MM.1S (cell line): ENCODE data around the gene PTPN3.

Experiments
- DNase-seq: peaks from one replicate; pipeline ENCODE4 v3.0.0-alpha.2; 2015
- H2AFZ ChIP-seq: fragments of 300-600 bp; sonication (generic); 2 replicates; pipeline ENCODE4 v1.6.0; 2016; ENCODE audit warnings: antibody characterized with exemption, low read length
- H3F3A ChIP-seq: fragments of 300-600 bp; sonication (generic); 2 replicates; pipeline ENCODE4 v1.6.1; 2016; ENCODE audit warnings: mild to moderate bottlenecking, antibody characterized with exemption, low read length, moderate library complexity, mixed read lengths; ENCODE audit not compliant: insufficient read depth
- H3K27ac ChIP-seq: fragments of 300-600 bp; sonication (generic); 2 replicates; pipeline ENCODE4 v1.5.1; 2016; ENCODE audit warnings: mild to moderate bottlenecking, low read length
- H3K27me3 ChIP-seq: fragments of 300-600 bp; sonication (generic); replicated peaks from 2 replicates; pipeline ENCODE4 v1.6.0; 2016; ENCODE audit warnings: low read length; ENCODE audit not compliant: insufficient read depth
- H3K36me3 ChIP-seq: fragments of 300-600 bp; sonication (generic); replicated peaks from 2 replicates; pipeline ENCODE4 v1.6.1; 2016; ENCODE audit warnings: mild to moderate bottlenecking, low read length, mixed read lengths; ENCODE audit not compliant: insufficient read depth
- H3K4me1 ChIP-seq: fragments of 300-600 bp; sonication (generic); 2 replicates; pipeline ENCODE4 v1.6.1; 2016; ENCODE audit warnings: low read length, mixed read lengths
- H3K4me2 ChIP-seq: fragments of 300-600 bp; sonication (generic); 2 replicates; pipeline ENCODE4 v1.6.0; 2016; ENCODE audit warnings: low read depth, low read length
- H3K4me3 ChIP-seq: fragments of 300-600 bp; sonication (generic); 2 replicates; pipeline ENCODE4 v1.5.1; 2016; ENCODE audit warnings: low read length, mixed read lengths
- H3K79me2 ChIP-seq: fragments of 300-600 bp; sonication (generic); 2 replicates; pipeline ENCODE4 v1.6.1; 2016; ENCODE audit warnings: mixed run types, low read length, mixed read lengths
- H3K9ac ChIP-seq: fragments of 300-600 bp; sonication (generic); 2 replicates; pipeline ENCODE4 v1.6.1; 2016; ENCODE audit warnings: low read length, mixed read lengths
- H3K9me2 ChIP-seq: fragments of 300-600 bp; sonication (generic); replicated peaks from 2 replicates; pipeline ENCODE4 v1.6.1; 2016; ENCODE audit warnings: mild to moderate bottlenecking, low read length, mixed read lengths; ENCODE audit not compliant: insufficient read depth
- H3K9me3 ChIP-seq: fragments of 300-600 bp; sonication (generic); replicated peaks from 2 replicates; pipeline ENCODE4 v1.6.1; 2016; ENCODE audit warnings: mild to moderate bottlenecking, low read length, mixed read lengths; ENCODE audit not compliant: insufficient read depth
- H4K20me1 ChIP-seq: fragments of 300-600 bp; sonication (generic); 2 replicates; pipeline ENCODE4 v1.6.1; 2016; ENCODE audit warnings: mild to moderate bottlenecking, low read length, moderate library complexity, mixed read lengths; ENCODE audit not compliant: insufficient read depth
- CTCF ChIP-seq: fragments of 300-600 bp; sonication (generic); IDR thresholded peaks from 2 replicates; pipeline ENCODE4 v1.5.1; 2016; ENCODE audit warnings: antibody characterized with exemption, low read length, mixed read lengths
- EZH2 ChIP-seq: fragments of 300-600 bp; sonication (generic); optimal IDR thresholded peaks from 2 replicates; pipeline ENCODE3; 2017; ENCODE audit warnings: low read depth, mild to moderate bottlenecking, antibody characterized with exemption, low read length, mixed read lengths
- EZH2phosphoT487 ChIP-seq: fragments of 300-600 bp; sonication (generic); IDR thresholded peaks from 2 replicates; pipeline ENCODE4 v1.6.1; 2018; ENCODE audit warnings: antibody characterized with exemption, low read length

PTPN3 gene

GRCh38 chr9:109488791-109489492 is 9.2 kb downstream of the PTPN3 start:
- Histone ChIP-seq H3K27ac (no peak overlapping the region), H3K4me1 (no peaks in the 10 kb centered on the region), H3K79me2 (peaks cover 4% of the 10 kb centered on the region; the same call in 1 of the 2 replicates), H3K36me3 (no peaks in the 10 kb centered on the region), H3K9me2 (no peaks in the 10 kb centered on the region), H3K4me3 (no peak overlapping the region), H3K9ac (no peak overlapping the region), H2AFZ (no peak overlapping the region), H3K4me2 (no peak overlapping the region), H3F3A (no peaks in the 10 kb centered on the region), H3K9me3 (no peaks in the 10 kb centered on the region), H3K27me3 (no peaks in the 10 kb centered on the region), H4K20me1 (no peaks in the 10 kb centered on the region)
- no peak for DNase-seq
- TF ChIP-seq CTCF = no peak

GRCh38 chr9:109488351-109488750 is 9.8 kb downstream of the PTPN3 start:
- no peaks in the 10 kb centered on the region for H4K20me1 ChIP-seq
- H3K79me2 ChIP-seq = peaks cover 4% of the 10 kb centered on the region; the same call in 1 of the 2 replicates
- no peak overlapping the region for H3K4me2 ChIP-seq
- no peak overlapping the region for H3K27ac ChIP-seq
- H3K4me1 ChIP-seq = no peaks in the 10 kb centered on the region
- H3K27me3 ChIP-seq = no peaks in the 10 kb centered on the region
- H2AFZ ChIP-seq = no peak overlapping the region
- H3K9me3 ChIP-seq = no peaks in the 10 kb centered on the region
- TF ChIP-seq CTCF (no peak), EZH2 (no peak)
- no peaks in the 10 kb centered on the region for H3F3A ChIP-seq
- no peak for DNase-seq
- no peak overlapping the region for H3K9ac ChIP-seq
- H3K9me2 ChIP-seq = no peaks in the 10 kb centered on the region
- no peaks in the 10 kb centered on the region for H3K36me3 ChIP-seq
- H3K4me3 ChIP-seq = no peak overlapping the region

DNA sequence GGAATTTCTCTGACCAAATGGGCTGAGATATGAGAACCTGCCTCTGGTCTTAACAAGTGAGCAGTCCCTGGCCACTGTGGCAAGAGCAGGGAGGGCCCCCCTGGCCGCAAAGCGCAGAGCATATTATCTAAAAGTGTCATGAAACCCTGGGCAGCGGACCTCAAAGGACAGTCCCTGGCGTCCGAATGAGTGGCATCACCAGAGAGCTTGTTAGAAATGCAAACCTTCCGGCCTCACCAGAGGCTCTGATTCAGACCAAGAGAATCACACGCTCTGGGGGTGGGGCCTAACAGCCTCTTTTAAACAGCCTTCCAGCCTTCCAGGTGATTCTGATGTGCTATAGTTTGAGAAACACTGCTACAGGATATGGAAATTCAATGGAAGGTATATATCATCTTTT is 10.9 kb downstream of the PTPN3 start:
- no peaks in the 10 kb centered on the region for H3K36me3 ChIP-seq
- H3K4me2 ChIP-seq = no peak overlapping the region
- DNase-seq = no peak

More for the DNA sequence above, 10.9 kb downstream of the PTPN3 start:
- Histone ChIP-seq H3K27ac (no peak overlapping the region), H3K79me2 (peaks cover 2% of the 10 kb centered on the region; the same call in 1 of the 2 replicates), H2AFZ (no peak overlapping the region), H3K27me3 (no peaks in the 10 kb centered on the region), H3K9me3 (no peaks in the 10 kb centered on the region), H3K4me1 (0 out of 2 replicates have a peak, but pooled peaks cover 3% of the 10 kb centered on the region), H3K4me3 (no peak overlapping the region), H4K20me1 (no peaks in the 10 kb centered on the region), H3K9ac (no peak overlapping the region), H3K9me2 (no peaks in the 10 kb centered on the region), H3F3A (no peaks in the 10 kb centered on the region)
- TF ChIP-seq EZH2 = no peak
- TF ChIP-seq CTCF = no peak
- no peak for TF ChIP-seq EZH2phosphoT487
